ENCODE data around the gene DLG1.
"Not testable (repeated sequence)": the region's sequence is repeated elsewhere in the genome, so short reads cannot be mapped to it uniquely, and the experiment has no call there.

The DLG1 gene

GRCh38 chr3:197206913-197207312 is 91.5 kb downstream of the DLG1 start:
- no peak for DNase-seq

GRCh38 chr3:197205675-197206074 is 92.7 kb downstream of the DLG1 start:
- DNase-seq, result no peak

DNA sequence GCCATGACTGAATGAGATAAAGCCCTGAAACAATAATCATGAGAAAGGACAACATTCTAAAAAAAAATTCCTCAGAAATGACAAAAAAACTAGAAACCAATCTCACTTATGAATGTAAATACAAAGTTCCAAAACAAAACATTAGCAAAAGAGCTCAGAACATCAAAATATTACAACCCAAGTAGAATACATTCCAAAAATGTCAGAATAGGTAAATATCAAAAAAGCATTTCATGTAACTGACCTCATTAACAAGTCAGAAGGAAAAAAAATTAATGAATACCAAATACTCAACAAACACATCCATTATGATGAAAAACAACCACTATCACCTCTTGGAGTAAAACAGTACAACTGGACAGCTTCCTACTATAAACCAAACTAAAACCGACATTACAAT is 93.1 kb downstream of the DLG1 start:
- DNase-seq, result no peak

GRCh38 chr3:197204736-197205135 is 93.7 kb downstream of the DLG1 start:
- DNase-seq, result no peak

DNA sequence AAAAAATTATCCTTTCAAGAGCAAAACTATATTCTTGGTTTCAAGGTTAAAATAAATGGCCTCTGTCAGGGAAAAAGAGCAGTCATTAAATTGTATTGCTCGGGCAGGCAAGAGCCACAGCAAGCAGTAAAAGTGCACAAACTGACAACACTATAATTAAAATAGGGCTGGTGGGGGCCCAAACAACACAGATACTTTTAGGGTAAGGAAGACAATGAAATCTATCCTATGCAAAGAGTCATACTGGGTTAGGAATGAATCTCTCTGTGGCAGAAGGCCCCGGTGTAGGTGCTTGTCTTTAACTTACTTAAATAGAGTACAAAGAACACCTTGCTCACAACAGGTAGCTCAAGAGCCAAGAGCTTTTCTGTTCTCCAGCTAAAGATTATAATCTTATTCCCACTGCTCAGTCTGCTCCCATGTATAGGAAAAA is 94.7 kb downstream of the DLG1 start:
- DNase-seq, result no peak

DNA sequence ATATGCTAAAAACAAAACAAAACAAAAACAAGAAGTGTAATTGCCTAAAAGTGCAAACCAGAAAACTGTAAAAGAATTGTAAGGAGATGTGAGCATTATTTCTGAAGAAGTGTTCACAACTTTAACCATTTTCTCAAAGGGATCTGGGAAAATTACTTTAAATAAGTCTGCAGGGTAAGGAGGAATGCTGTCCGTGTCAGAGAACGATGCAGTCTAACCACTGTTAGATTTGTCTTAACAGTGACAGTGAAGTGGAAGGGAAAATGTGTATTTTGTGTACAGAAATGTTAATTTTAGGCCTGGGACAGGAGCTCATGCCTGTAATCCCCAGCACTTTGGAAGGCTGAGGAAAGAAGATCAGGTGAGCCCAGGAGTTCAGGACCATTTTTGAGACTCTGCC is 95.7 kb downstream of the DLG1 start:
- DNase-seq, result no peak

DNA sequence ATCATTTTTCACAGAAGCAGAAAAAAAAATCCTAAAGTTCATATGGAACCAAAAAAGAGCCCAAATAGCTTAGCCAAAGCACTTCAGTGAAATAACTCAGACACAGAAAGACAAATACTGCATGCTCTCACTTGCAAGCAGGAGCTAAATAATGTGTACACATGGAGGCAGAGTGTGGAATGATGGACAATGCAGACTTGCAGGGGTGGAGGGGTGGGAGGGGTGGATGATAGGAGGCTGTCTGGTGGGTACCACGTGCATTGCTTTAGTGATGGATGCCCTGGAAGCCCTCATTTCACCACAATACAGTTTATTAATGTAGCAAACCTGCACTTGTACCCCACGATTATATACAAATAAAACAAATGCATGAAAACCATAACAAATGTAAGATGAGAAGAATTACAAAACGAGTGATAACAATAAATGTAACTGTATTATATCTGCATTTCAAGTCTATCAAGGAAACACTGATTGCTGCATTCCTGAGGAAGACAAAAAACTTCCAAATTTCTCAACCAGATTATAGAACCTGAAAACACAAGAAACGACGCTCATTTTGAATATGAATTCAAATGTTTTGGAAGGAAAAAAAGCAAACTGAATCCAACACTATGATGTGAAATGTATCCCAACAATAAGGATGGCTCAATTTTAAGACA is 96.5 kb downstream of the DLG1 start:
- no peak for DNase-seq

DNA sequence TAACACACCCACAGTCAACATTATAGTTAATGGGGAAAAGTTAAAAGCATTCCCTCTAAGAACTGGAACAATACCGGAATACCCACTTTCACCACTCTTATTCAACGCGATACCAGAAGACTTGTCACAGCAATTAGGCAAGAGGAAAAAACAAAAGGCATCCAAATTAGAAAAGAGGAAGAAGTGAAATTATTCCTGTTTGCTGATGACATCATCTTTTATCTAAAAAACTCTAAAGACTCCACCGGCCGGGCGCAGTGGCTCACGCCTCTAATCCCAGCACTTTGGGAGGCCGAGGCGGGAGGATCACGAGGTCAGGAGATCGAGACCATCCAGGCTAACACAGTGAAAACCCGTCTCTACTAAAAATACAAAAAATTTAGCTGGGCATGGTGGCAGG is 97.6 kb downstream of the DLG1 start:
- not testable (repeated sequence) for DNase-seq

DNA sequence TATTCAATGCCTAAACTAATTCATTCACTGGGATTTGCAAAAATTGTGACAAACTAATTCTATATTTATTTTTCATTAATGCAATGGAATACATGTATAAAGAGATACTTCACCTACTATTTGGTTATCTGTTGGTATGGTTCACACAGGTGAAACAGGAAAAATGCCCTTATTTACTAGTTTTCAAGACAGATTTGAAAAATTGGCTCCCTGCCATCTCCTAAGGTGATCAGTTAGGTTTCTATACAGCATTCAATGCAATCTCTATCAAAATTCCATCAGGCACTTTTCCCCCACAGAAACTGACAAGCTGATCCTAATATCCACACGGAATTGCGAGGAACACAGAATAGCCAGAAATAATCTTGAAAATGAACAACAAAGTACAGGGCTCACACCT is 101.1 kb downstream of the DLG1 start:
- no peak for DNase-seq

GRCh38 chr3:197196192-197196591 is 102.2 kb downstream of the DLG1 start:
- DNase-seq, result no peak

DNA sequence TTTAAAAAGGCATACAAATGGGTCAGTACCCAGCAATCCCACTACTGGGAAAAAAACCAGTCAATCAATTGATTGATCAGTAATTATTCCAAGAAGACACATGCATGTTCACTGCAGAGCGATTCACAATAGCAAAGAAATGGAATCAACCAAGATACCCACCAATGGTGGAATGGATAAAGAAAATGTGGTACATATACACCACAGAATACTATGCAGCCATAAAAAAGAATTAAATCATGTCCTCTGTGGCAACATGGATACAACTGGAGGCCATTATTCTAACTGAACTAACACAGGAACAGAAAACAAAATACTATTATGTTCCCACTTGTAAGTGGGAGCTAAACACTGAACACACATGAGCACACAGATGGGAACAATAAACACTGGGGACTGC is 103.1 kb downstream of the DLG1 start:
- DNase-seq, result no peak

DNA sequence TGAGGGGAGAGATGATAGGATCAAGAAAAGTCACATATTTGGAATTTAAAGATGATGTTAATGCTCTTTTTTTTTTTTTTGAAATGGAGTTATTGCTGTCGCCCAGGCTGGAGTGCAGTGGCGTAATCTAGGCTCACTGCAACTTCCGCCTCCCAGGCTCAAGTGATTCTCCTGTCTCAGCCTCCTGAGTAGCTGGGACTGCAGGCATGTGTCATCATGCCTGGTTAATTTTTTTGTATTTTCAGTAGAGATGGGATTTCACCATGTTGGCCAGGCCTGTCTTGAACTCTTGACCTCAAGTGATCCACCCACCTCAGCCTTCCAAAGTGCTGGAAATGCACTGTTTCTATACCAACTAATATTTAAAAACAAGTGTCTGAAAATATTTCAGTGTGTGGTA is 104.7 kb downstream of the DLG1 start:
- not testable (repeated sequence) for DNase-seq

GRCh38 chr3:197191897-197192296 is 106.5 kb downstream of the DLG1 start:
- no peak for DNase-seq

- DNase-seq, result no peak
These were observed 108.8 kb downstream of the DLG1 start for GRCh38 chr3:197189623-197190022.

- DNase-seq, result no peak
These were observed 109.4 kb downstream of the DLG1 start for GRCh38 chr3:197188963-197189362.

DNA sequence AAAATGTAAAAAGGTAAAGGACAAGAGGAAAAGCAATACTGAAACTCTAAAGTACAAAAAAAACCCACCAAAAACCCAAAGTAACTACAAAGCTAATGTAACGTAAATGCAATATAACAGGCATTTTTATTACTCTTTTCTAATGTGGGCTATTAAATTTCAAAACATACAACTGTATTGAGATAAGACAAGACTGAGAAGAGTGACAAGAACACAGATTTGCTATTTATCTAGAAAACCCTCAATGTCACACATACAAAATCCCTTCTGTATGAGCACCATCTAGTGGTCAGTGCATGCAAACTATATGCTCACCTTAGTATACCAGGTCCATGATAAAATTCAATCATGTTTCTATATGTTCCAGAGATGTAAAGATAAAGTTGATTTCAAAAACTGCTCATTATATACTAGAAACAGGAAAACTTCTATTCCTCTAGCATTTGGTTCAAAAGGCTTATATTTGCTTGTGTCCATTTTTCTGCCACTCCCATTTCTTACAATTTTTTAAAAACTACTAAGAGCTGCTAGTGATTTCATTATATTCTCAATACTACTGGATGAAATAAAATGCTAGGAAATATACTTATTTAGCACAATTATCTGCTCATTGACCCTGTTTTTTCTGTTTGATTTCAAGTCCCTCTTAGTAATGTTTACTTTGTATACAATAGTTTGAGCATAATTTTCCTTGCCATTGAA is 111.4 kb downstream of the DLG1 start:
- DNase-seq, result peak; percentile 11 to 62

GRCh38 chr3:197183582-197183981 is 114.8 kb downstream of the DLG1 start:
- no peak for DNase-seq

DNA sequence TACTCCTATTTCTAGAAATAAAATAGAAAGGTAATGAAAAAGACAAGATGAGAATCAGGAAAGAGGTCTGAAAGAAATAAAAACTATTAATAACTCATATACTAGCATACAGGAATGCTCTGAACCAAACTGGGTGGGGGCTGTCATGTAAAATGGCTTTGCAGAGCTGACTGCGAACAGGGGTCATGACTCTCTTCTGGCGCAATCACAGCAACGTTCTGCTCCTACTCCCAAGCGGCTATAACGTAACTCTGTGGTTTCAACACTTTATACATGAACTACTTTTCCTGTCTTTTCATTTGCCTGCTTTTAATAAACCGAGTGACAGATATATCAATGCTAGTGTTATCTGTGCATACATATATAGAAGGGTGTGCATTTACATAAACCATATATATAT is 116.7 kb downstream of the DLG1 start:
- no peak for DNase-seq

GRCh38 chr3:197178998-197179397 is 119.4 kb downstream of the DLG1 start:
- DNase-seq, result no peak

- no peak for DNase-seq
These were observed 122.9 kb downstream of the DLG1 start for GRCh38 chr3:197175503-197175902.

DNA sequence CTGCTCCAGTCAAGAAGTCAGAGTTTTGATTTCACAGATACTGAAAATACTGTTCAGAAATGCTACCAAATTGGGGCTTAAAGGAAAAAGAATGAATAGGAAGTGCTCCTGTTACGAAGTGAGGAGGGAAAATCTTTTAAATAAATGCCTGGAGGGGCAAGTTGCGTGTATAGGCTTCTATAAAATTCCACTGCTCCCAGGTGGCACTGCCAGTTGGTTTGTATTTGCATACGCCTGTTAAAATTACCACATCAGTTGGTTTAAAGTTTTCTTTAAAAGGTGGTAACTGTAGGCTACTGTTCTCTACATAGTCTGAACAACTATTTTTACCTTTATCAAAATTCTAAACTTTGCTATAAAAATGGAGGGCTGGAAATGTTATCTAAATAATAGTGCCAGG is 123.5 kb downstream of the DLG1 start:
- no peak for DNase-seq

GRCh38 chr3:197173620-197174019 is 124.8 kb downstream of the DLG1 start:
- no peak for DNase-seq

DNA sequence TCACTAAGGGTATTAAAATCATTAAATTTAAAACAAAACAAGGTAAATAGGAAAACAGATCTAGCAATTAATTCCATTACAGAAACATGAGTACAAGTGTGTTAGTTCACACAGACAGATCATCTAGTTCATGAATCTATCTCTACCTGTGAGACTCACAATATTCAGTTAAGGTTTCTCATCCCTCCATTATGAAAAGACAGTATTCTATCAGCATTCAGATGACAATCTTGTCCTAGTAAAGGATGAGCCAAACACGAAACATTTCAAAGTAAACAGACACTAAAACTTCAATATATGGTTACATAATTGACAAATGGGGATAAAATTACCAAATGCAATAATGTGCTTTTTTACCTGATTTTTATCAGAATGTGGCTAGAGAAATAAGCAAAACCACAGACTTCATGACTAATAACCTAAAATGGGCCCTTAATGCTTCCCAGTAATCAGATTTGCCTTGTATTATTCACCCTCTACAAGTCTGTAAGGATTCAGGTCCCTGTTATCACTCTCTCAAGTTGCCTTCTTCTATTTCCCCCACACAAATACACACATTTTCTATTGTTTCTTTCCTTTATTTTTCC is 126.8 kb downstream of the DLG1 start:
- DNase-seq, result no peak

GRCh38 chr3:197169028-197169427 is 129.4 kb downstream of the DLG1 start:
- no peak for DNase-seq
